GM18861 (cell line): ENCODE measurements around the gene C16orf86.
"Not testable (repeated sequence)": the region's sequence is repeated elsewhere in the genome, so short reads cannot be mapped to it uniquely, and the experiment has no call there.

ENCODE experiments used
- ATAC-seq: cut with Tn5 transposase; IDR thresholded peaks from one replicate; pipeline ENCODE4 v1.9.1; 2021; ENCODE audit not compliant: unreplicated experiment

C16orf86 gene

GRCh38 chr16:67685388-67686112 lies 18.9 kb downstream of the C16orf86 start:
- no peak for ATAC-seq

DNA sequence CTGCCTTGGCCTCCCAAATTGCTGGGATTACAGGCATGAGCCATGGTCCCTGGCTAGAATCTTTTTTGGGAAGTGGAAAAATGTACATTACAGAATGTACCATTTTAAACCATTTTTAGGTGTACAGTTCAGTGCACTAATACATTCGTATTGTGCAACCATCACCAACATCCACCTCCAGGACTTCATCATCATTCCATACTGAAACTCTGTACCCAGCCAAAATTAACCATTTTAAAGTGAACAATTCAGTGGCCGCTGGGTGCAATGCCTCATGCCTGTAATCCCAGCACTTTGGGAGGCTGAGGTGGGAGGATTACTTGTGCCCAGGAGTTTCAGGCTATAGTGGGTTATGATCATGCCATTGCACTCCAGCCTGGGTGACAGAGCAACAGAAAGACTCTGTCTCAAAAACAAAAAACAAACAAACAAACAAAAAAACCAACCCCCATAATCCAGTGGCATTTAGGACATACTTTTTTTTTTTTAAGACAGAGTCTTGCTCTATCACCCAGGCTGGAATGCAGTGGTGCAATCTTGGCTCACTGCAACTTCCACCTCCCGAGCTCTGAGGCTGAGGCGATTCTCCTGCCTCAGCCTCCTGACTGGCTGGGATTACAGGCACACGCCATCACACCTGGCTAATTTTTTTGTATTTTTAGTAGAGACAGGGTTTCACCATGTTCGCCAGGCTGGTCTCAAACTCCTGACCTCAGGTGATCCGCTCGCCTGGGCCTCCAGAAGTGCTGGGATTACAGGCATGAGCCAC lies 27.1 kb downstream of the C16orf86 start:
- not testable (repeated sequence) for ATAC-seq

- no peak for ATAC-seq
Observed at GRCh38 chr16:67694611-67695010, 28.0 kb downstream of the C16orf86 start.

GRCh38 chr16:67697422-67698185 lies 31.0 kb downstream of the C16orf86 start:
- no peak for ATAC-seq

DNA sequence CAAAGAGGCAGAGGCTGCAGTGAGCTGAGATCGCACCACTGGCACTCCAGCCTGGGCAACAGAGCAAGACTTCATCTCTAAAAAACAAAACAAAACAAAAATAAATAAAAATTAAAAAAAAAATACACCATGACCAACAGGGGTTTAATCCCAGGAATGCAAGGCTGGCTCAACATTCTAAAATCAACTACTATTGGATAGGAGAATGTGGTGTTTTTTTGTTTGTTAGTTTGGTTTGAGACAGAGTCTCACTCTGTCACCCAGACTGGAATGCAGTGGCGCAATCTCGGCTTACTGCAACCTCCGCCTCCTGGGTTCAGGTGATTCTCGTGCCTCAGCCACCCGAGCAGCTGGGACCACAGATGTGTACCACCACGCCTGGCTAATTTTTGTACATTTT lies 32.7 kb downstream of the C16orf86 start:
- no peak for ATAC-seq

DNA sequence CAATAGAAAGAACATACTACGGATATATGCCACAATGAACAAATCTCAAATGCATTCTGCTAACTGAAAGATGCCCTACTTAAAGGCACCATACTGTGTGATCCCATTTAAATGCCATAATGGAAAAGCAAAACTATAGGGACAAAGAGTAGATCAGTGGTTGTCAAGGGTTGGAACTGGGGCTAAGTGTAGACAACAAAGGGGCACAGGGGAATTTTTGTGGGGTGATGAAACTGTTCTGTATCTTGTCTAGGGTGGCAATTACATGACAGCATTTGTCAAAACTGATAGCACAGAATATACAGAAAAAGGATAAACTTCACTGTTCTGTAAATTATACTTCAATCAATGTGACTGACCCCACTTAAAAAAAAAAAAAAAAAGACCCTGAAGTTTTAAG lies 34.8 kb downstream of the C16orf86 start:
- ATAC-seq: no peak

DNA sequence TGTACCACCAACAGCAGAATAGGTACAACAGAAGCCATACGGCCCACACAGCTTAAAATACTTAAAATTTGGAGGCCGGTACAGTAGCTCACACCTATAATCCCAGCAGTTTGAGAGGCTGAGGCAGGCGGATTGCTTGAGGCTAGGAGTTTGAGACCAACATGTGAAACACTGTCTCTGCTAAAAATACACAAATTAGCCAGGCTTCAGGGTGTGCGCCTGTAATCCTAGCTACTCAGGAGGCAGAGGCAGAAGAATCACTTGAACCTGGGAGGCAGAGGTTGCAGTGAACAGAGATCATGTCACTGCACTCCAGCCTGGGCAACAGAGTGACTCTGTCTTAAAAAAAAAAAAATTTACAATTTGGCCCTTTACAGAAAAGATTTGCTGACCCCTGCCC lies 35.5 kb downstream of the C16orf86 start:
- no peak for ATAC-seq

DNA sequence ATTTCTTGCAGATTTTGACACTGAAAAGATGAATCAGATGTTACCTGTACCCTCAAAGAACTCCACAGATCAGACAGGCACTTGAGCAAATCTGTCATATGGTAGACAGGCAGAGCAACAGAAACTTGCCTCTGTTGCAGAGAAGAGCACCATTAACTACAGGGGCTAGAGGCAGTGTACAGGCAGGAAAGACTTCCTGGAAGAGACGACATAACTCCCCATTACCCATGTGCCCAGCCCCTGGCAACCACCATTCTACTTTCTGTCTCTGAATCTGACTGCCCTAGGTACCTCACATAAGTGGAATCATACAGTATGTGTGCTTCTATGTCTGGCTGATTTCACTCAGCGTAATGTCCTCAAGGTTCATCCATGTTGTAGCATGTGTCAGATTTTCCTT lies 37.0 kb downstream of the C16orf86 start:
- no peak for ATAC-seq

DNA sequence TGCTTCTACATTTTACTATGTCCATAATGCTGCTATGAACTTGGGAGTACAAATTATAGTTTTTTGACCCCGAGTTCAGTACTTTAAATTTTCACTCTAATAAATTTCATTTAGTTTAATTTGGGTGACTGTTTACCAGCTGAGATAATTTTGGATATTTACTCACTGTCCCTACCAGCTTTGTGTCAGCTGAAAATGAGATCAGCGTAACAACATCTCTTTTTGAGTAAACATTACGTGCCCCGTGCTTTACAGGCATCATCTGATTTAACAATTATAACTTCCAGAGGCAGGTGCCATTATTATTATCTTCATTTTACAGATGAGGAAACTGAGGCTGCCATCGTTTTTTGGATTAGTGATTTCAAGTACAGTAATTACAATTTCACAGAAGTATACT lies 37.5 kb downstream of the C16orf86 start:
- ATAC-seq: no peak

GRCh38 chr16:67707210-67707609 lies 40.6 kb downstream of the C16orf86 start:
- no peak for ATAC-seq

DNA sequence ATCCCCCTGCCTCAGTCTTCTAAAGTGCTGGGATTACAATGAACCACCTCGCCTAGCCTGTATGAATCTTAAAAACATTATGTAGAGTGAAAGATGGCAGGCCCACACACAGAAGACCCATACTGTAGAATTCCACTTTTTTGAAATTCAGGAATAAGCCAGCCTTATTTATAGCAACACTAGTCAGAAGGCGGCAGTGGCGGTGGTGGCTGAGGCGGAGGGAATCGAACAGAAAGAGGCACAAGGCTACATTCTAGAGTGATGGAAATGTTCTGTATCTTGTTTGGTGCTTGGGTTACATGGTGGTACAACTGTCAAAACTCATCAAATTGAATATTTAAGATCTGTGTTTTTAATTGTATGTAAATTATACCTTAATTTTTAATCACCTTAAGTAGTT lies 41.2 kb downstream of the C16orf86 start:
- ATAC-seq: no peak

- ATAC-seq: no peak
Observed at GRCh38 chr16:67708368-67708771, 41.8 kb downstream of the C16orf86 start.

- ATAC-seq: no peak
Observed at GRCh38 chr16:67709050-67709449, 42.4 kb downstream of the C16orf86 start.

DNA sequence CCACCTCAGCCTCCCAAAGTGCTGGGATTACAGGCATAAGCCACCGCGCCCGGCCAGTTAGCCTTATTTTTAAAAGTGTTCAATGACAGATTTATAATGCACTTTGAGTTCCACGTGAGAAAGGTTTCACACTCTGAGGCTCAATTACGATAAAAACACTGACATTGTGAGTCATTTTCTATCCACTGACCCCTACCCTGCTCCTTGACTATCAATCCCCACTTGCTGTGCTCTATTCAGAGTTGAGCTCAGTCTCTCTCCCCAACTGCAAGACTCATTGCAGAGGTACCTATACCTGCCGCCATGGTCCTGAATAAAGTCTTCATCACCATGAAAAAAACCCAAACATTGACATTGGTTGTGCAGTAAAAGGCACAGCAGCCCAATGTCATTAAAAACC lies 44.0 kb downstream of the C16orf86 start:
- no peak for ATAC-seq

GRCh38 chr16:67713647-67714273 lies 47.1 kb downstream of the C16orf86 start:
- no peak for ATAC-seq

GRCh38 chr16:67714522-67714921 lies 47.9 kb downstream of the C16orf86 start:
- ATAC-seq: no peak

GRCh38 chr16:67716097-67716496 lies 49.5 kb downstream of the C16orf86 start:
- no peak for ATAC-seq
